HepG2 (cell line): ENCODE data around the gene PKM. TPM values are rescaled to one million over a fixed set of nuclear protein-coding genes. Genes with fewer than 3 reads are reported as not detected.

Source experiments
- ATAC-seq: fragments of 200-7000 bp; cut with Tn5 transposase; 3 replicates; pipeline ENCODE4 v1.9.1; 2020; ENCODE audit warnings: mild to moderate bottlenecking, moderate library complexity
- BruUV-seq: library from RNA; stranded (reverse); fragments of 400-500 nt; replicated peaks from 2 replicates; lab custom pipeline; 2021; lab: Mats Ljungman, UMichigan
- CTCF ChIA-PET: fragments of 300-600 bp; formaldehyde crosslinking; extraction: SDS; loops from one replicate; lab custom pipeline; 2021; ENCODE audit warnings: low total read pairs, inconsistent platforms, low intra/inter-chr PET ratio; lab: Yijun Ruan, JAX
- POLR2A ChIA-PET: fragments of 350-600 bp; sonication (Branson Sonifier 250); formaldehyde crosslinking; loops from one replicate; lab custom pipeline; 2020; ENCODE audit warnings: antibody characterized with exemption, inconsistent platforms; lab: Yijun Ruan, JAX
- DNase-seq: peaks from one replicate; pipeline ENCODE4 v3.0.0-alpha.2; 2015; ENCODE audit warnings: low spot score
- FAIRE-seq: peaks from 3 replicates; lab custom pipeline; 2011; peaks lifted over from hg19 to GRCh38; lab: Jason Lieb, UNC
- H2AFZ ChIP-seq: one replicate; pipeline ENCODE4 v1.6.1; 2011; ENCODE audit warnings: low read length, inconsistent platforms
- H3K27ac ChIP-seq: fragments of 300-600 bp; 3 replicates; pipeline ENCODE4 v1.8.0; 2011; ENCODE audit warnings: mixed run types, mild to moderate bottlenecking, mixed read lengths, low read length, inconsistent platforms; ENCODE audit not compliant: insufficient read depth; ENCODE audit errors: extremely low read length
- H3K27me3 ChIP-seq, 2 experiments: fragments of 200-600 bp in 1 of 2; 2 replicates in 1 of 2; 3 replicates in 1 of 2; pipeline versions ENCODE4 v1.6.0 to v1.8.0; 2011; ENCODE audit warnings: low read length in 2 of 2, mild to moderate bottlenecking in 2 of 2, moderate library complexity in 2 of 2, inconsistent platforms in 1 of 2; ENCODE audit not compliant: insufficient read depth in 2 of 2, control insufficient read depth in 1 of 2
- H3K36me3 ChIP-seq, 2 experiments: fragments of 200-600 bp in 1 of 2; replicated peaks in 1 of 2; 2 replicates in 1 of 2; 3 replicates in 1 of 2; pipeline versions ENCODE4 v1.5.1 to v1.8.0; 2011; ENCODE audit warnings: low read length in 2 of 2, inconsistent platforms in 1 of 2; ENCODE audit not compliant: insufficient read depth in 2 of 2, control insufficient read depth in 1 of 2
- H3K4me1 ChIP-seq: 2 replicates; pipeline ENCODE4 v1.5.1; 2012; ENCODE audit warnings: low read length, inconsistent platforms; ENCODE audit not compliant: insufficient read depth
- H3K4me2 ChIP-seq: 2 replicates; pipeline ENCODE4 v1.6.0; 2011; ENCODE audit warnings: low read depth, low read length, inconsistent platforms
- H3K4me3 ChIP-seq, 3 experiments: fragments of 200-600 bp in 1 of 3; sonication (generic), shearing (Covaris generic) in 1 of 3; replicated peaks in 1 of 3; 2 replicates each; pipeline ENCODE4 v1.5.1; 2011 to 2016; ENCODE audit warnings: low read length in 3 of 3, inconsistent platforms in 2 of 3, low read depth in 2 of 3, mild to moderate bottlenecking in 2 of 3, control low read depth in 1 of 3, mixed read lengths in 1 of 3; ENCODE audit not compliant: insufficient read depth in 1 of 3
- H3K79me2 ChIP-seq: one replicate; pipeline ENCODE4 v1.6.1; 2011; ENCODE audit warnings: low read length, inconsistent platforms; ENCODE audit not compliant: insufficient read depth
- H3K9ac ChIP-seq: 2 replicates; pipeline ENCODE4 v1.6.0; 2011; ENCODE audit warnings: mild to moderate bottlenecking, low read depth, low read length, inconsistent platforms; ENCODE audit not compliant: insufficient read depth
- H3K9me3 ChIP-seq: 2 replicates; pipeline ENCODE4 v1.5.1; 2012; ENCODE audit warnings: mild to moderate bottlenecking, low read length
- H4K20me1 ChIP-seq: 2 replicates; pipeline ENCODE4 v1.6.0; 2011; ENCODE audit warnings: inconsistent platforms, mild to moderate bottlenecking, low read length, moderate library complexity; ENCODE audit not compliant: insufficient read depth
- AGO2 ChIP-seq: fragments of 200-400 bp; formaldehyde crosslinking; optimal IDR thresholded peaks from 2 replicates; pipeline ENCODE3; 2017; ENCODE audit warnings: mild to moderate bottlenecking, low read depth, low read length, moderate library complexity
- CHCHD3 ChIP-seq: sonication (generic); formaldehyde crosslinking; IDR thresholded peaks from 2 replicates; pipeline ENCODE4 v1.8.0; 2022; ENCODE audit warnings: mild to moderate bottlenecking, missing genetic modification reagents, moderate library complexity
- GATA4 ChIP-seq: sonication (generic); IDR thresholded peaks from 2 replicates; pipeline ENCODE4 v1.6.1; 2016; ENCODE audit warnings: antibody characterized with exemption, low read depth, borderline replicate concordance
- SMAD3 ChIP-seq: sonication (generic); formaldehyde crosslinking; IDR thresholded peaks from 2 replicates; pipeline ENCODE4 v1.4.0; 2020; ENCODE audit warnings: missing genetic modification reagents
- TAF1 ChIP-seq: sonication (generic); formaldehyde crosslinking; IDR thresholded peaks from 2 replicates; pipeline ENCODE4 v1.4.0; 2020; ENCODE audit warnings: missing genetic modification reagents
- U2AF1 ChIP-seq: fragments of 200-400 bp; formaldehyde crosslinking; optimal IDR thresholded peaks from 2 replicates; pipeline ENCODE3; 2017; ENCODE audit warnings: mild to moderate bottlenecking, low read depth, low read length
- ZBTB38 ChIP-seq: sonication (generic); formaldehyde crosslinking; IDR thresholded peaks from 2 replicates; pipeline ENCODE4 v1.5.1; 2020; ENCODE audit warnings: mild to moderate bottlenecking, missing genetic modification reagents
- ZKSCAN1 ChIP-seq: fragments of 150-350 bp; IDR thresholded peaks from 2 replicates; pipeline ENCODE4 v1.6.1; 2014; ENCODE audit warnings: low read length
- ZMYM4 ChIP-seq: sonication (generic); formaldehyde crosslinking; IDR thresholded peaks from 2 replicates; pipeline ENCODE4 v1.8.1; 2023; ENCODE audit warnings: mild to moderate bottlenecking, missing genetic modification reagents
- ZNF253 ChIP-seq: sonication (generic); formaldehyde crosslinking; IDR thresholded peaks from 2 replicates; pipeline ENCODE4 v1.8.0; 2022; ENCODE audit warnings: mild to moderate bottlenecking, missing genetic modification reagents, borderline replicate concordance
- ZNF256 ChIP-seq: sonication (generic); formaldehyde crosslinking; conservative IDR thresholded peaks from 2 replicates; pipeline ENCODE4 v1.4.0; 2020; ENCODE audit warnings: missing genetic modification reagents
- ZNF280D ChIP-seq: sonication (generic); formaldehyde crosslinking; IDR thresholded peaks from 2 replicates; pipeline ENCODE4 v1.5.1; 2020; ENCODE audit warnings: mild to moderate bottlenecking, missing genetic modification reagents
- ZNF672 ChIP-seq: sonication (generic); formaldehyde crosslinking; IDR thresholded peaks from 2 replicates; pipeline ENCODE4 v1.8.1; 2022; ENCODE audit warnings: missing genetic modification reagents
- ZNF784 ChIP-seq: sonication (generic); formaldehyde crosslinking; IDR thresholded peaks from 2 replicates; pipeline ENCODE4 v1.5.1; 2020; ENCODE audit warnings: missing genetic modification reagents, mild to moderate bottlenecking, borderline replicate concordance
- WGBS: methylation state at CpG from one replicate; pipeline ENCODE4 v1.1.6; 2017; ENCODE audit warnings: low lambda C conversion rate; 5-methylcytosine and 5-hydroxymethylcytosine counted together
- in situ Hi-C: cut with HindIII; loops from 2 replicates; pipeline ENCODE4 v1.10.0; 2017; ENCODE audit warnings: low pct_unique_long_range_greater_than_20kb; ENCODE audit not compliant: extremely low pct_ligation_motif_present
- intact Hi-C: fragments of 100-400 bp; cut with micrococcal nuclease; formaldehyde crosslinking; loops from one replicate; pipeline ENCODE4 v1.10.0; 2022; ENCODE audit not compliant: unreplicated experiment
- polyA plus RNA-seq, 8 experiments: library from polyadenylated mRNA; depleted of rRNA in 3 of 8; stranded (reverse) in 7 of 8; unstranded in 1 of 8; fragments of >200 nt; fragmentation: Illumina TruSeq in 4 of 8; extraction: Trizol in 4 of 8; gene quantifications; 2 replicates each; pipeline versions ENCODE4 v1.2.1 to v1.2.3, GENCODE V29; 2011 to 2016; ENCODE audit warnings: low read depth in 4 of 8, missing spikeins in 1 of 8, mixed read lengths in 1 of 8; ENCODE audit not compliant: insufficient read depth in 1 of 8
- total RNA-seq, 5 experiments: library from RNA; depleted of rRNA; stranded (reverse); fragments of >200 nt; fragmentation: Illumina TruSeq; extraction: Trizol; gene quantifications; 2 replicates each; pipeline ENCODE4 v1.2.3, GENCODE V29; 2016; ENCODE audit warnings: low read depth in 1 of 5
- TF ChIP-seq, protein P1 (sequence below): sonication (generic); formaldehyde crosslinking; IDR thresholded peaks from 2 replicates; pipeline ENCODE4 v1.5.1; 2020; ENCODE audit warnings: missing genetic modification reagents, mild to moderate bottlenecking, borderline replicate concordance
- TF ChIP-seq, protein P2 (sequence below): sonication (generic); formaldehyde crosslinking; IDR thresholded peaks from 2 replicates; pipeline ENCODE4 v1.4.0; 2020; ENCODE audit warnings: missing genetic modification reagents

Gene PKM
- total and polyA plus RNA-seq, 2 of the 13 experiments (the other 11 are each of a cell fraction or from before 2014, with no cell fraction given), result 488 to 780 TPM

GRCh38 chr15:72235298-72235697 lies 4.3 kb upstream of the PKM start (continued):
- TF ChIP-seq ZNF253 (CRISPR knock-in tag) (no peak), ZNF256 (no peak), AGO2 (no peak), U2AF1 (no peak)

GRCh38 chr15:72233769-72234168 lies 2.8 kb upstream of the PKM start:
- Histone ChIP-seq H3K9ac (no peak overlapping the region), H2AFZ (no peak overlapping the region), H3K79me2 (peaks cover 26% of the 10 kb centered on the region), H3K4me2 (no peak overlapping the region), H3K9me3 (no peaks in the 10 kb centered on the region), H3K36me3 (no peaks in the 10 kb centered on the region; a peak in 1 of 5 replicates), H3K27me3 (no peaks in the 10 kb centered on the region; a peak in 1 of 5 replicates), H3K27ac (no peak overlapping the region), H4K20me1 (peaks cover 6% of the 10 kb centered on the region), H3K4me1 (peaks cover 54% of the 10 kb centered on the region), H3K4me3 (no peak overlapping the region)
- ChIA-PET POLR2A (no interaction called here), CTCF (no interaction called here)
- DNase-seq, result no peak
- no TSS peak for BruUV-seq
- intact Hi-C loops (no loop called here), in situ Hi-C loops (no loop called here)
- WGBS, result 90% methylated on average over 6 of the region's 6 CpGs
- TF ChIP-seq ZNF672 (CRISPR knock-in tag) (no peak), ZBTB38 (CRISPR knock-in tag) (no peak), ZMYM4 (no peak), TAF1 (no peak), CHCHD3 (CRISPR knock-in tag) (no peak), GATA4 (no peak), ZKSCAN1 (no peak), ZNF784 (no peak), ZNF280D (CRISPR knock-in tag) (no peak), SMAD3 (CRISPR knock-in tag) (no peak)
- TF ChIP-seq, protein P1, sequence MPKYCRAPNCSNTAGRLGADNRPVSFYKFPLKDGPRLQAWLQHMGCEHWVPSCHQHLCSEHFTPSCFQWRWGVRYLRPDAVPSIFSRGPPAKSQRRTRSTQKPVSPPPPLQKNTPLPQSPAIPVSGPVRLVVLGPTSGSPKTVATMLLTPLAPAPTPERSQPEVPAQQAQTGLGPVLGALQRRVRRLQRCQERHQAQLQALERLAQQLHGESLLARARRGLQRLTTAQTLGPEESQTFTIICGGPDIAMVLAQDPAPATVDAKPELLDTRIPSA (CRISPR knock-in tag), result no peak
- TF ChIP-seq, protein P2, sequence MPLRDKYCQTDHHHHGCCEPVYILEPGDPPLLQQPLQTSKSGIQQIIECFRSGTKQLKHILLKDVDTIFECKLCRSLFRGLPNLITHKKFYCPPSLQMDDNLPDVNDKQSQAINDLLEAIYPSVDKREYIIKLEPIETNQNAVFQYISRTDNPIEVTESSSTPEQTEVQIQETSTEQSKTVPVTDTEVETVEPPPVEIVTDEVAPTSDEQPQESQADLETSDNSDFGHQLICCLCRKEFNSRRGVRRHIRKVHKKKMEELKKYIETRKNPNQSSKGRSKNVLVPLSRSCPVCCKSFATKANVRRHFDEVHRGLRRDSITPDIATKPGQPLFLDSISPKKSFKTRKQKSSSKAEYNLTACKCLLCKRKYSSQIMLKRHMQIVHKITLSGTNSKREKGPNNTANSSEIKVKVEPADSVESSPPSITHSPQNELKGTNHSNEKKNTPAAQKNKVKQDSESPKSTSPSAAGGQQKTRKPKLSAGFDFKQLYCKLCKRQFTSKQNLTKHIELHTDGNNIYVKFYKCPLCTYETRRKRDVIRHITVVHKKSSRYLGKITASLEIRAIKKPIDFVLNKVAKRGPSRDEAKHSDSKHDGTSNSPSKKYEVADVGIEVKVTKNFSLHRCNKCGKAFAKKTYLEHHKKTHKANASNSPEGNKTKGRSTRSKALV, result no peak
- no peak for FAIRE-seq
- ATAC-seq, result no peak
